ENCODE measurements around the gene FAM163B. TPM values are rescaled to one million over a fixed set of nuclear protein-coding genes. Genes with fewer than 3 reads are reported as not detected.

The FAM163B gene
- total RNA-seq, 2 donors from 2014 or later = not detected

DNA sequence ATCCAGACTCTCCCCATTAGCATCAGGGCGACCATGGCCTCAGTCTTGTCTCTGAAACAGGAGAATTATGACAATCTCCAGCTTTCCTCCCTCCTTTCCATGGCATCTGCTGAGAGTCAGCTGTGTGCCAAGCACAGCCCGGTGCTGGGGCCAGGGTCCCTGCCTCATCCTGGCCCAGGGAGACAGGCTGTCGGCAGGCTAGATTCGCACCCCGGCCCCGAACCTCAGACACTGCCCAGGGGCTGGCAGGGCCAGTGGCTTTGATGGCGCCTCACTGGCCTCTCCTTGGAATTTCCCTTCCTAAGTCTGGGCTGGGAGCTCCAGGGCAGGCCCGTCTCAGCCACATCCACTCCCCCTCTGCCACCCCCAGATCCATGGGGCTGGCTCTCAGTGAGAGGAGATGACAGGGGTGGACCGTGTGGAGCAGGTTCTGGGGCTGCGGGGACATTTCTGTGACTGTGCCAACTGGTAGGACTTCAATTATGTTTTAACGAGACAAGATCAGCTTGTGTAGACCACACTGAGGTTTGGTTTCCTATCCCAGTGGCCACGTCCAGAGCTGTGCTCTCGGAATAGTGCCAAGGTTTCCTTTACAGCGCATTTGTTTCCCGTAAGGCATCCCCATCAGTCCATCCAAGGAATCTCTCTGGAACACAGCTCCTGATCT, 15.5 kb downstream of the FAM163B start:
- WGBS, 2 experiments (ENCODE audit: insufficient coverage in 1 of 2, insufficient read length in 1 of 2) = 90 to 95% methylated on average over 11 to 15 of the region's 15 CpGs
- Histone ChIP-seq H3K4me1 (ENCODE audit: control insufficient read depth, insufficient read depth, low read length) (no peaks in the 10 kb centered on the region), H3K36me3 (ENCODE audit: control insufficient read depth, insufficient read depth, low read length) (no peaks in the 10 kb centered on the region), H3K4me3 (ENCODE audit: low read length) (no peak overlapping the region), H3K27ac (ENCODE audit: low read depth, low read length) (no peak overlapping the region), H3K27me3 (ENCODE audit: control insufficient read depth, insufficient read depth, low read length, poor library complexity, severe bottlenecking) (no peaks in the 10 kb centered on the region), H3K9me3 (ENCODE audit: control insufficient read depth, low read length) (peaks cover 9% of the 10 kb centered on the region), H3K9ac (ENCODE audit: extremely low read depth, low read length, poor library complexity, severe bottlenecking) (no peak overlapping the region)
- H3K27me3 Mint-ChIP-seq (ENCODE audit: insufficient read depth) = peaks cover 12% of the 10 kb centered on the region
- peaks cover 30% of the 10 kb centered on the region for H3K9me3 Mint-ChIP-seq
- H3K36me3 Mint-ChIP-seq (ENCODE audit: low read depth) = no peaks in the 10 kb centered on the region
- no peaks in the 10 kb centered on the region for H3K4me1 Mint-ChIP-seq
- no peak overlapping the region for H3K27ac Mint-ChIP-seq
- no peak overlapping the region for H3K4me3 Mint-ChIP-seq
- no peak for DNase-seq
- TF ChIP-seq, protein P1, sequence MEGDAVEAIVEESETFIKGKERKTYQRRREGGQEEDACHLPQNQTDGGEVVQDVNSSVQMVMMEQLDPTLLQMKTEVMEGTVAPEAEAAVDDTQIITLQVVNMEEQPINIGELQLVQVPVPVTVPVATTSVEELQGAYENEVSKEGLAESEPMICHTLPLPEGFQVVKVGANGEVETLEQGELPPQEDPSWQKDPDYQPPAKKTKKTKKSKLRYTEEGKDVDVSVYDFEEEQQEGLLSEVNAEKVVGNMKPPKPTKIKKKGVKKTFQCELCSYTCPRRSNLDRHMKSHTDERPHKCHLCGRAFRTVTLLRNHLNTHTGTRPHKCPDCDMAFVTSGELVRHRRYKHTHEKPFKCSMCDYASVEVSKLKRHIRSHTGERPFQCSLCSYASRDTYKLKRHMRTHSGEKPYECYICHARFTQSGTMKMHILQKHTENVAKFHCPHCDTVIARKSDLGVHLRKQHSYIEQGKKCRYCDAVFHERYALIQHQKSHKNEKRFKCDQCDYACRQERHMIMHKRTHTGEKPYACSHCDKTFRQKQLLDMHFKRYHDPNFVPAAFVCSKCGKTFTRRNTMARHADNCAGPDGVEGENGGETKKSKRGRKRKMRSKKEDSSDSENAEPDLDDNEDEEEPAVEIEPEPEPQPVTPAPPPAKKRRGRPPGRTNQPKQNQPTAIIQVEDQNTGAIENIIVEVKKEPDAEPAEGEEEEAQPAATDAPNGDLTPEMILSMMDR (conservative IDR thresholded peaks at IDR 0.05) = no peak

DNA sequence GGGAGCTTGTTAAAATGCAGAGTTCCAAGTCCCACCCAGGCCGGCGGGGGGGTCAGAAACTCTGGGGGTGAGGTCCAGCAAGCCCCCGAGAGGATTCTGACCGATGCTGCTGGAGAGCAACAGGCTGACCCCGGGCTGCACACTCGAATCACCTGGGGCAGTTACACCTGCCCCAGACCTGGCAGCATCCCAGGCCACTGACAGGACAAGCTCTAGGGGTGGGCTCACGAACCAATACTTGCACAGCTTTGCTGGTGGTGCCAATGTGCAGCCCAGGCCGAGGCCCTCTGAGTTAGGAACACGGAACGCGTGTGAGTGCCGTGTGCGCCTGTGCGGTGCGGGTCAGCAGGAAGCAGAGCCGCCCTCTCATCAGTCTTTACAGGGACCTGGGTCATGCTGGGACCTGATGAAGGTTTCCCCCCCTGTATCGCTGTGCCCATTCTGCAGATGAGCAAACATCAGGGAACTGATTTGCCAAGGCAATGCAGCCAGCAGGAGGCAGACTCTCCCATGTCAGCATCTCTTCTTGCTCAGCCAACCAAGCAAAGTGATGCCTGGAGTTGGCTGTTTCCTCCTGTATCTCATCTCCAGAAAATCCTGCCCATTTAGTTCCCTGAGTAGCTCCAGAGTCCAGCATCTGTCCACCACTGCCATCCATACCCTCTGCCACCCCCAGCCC, 16.3 kb downstream of the FAM163B start:
- no peak overlapping the region for H3K4me3 ChIP-seq (ENCODE audit: low read length)
- no peak overlapping the region for H3K27ac Mint-ChIP-seq
- no peak overlapping the region for H3K4me3 Mint-ChIP-seq
- no peak overlapping the region for H3K27ac ChIP-seq (ENCODE audit: low read depth, low read length)
- peaks cover 12% of the 10 kb centered on the region for H3K27me3 Mint-ChIP-seq (ENCODE audit: insufficient read depth)
- peaks cover 9% of the 10 kb centered on the region for H3K9me3 ChIP-seq (ENCODE audit: control insufficient read depth, low read length)
- H3K9me3 Mint-ChIP-seq = peaks cover 27% of the 10 kb centered on the region
- H3K9ac ChIP-seq (ENCODE audit: extremely low read depth, low read length, poor library complexity, severe bottlenecking) = no peak overlapping the region
- H3K27me3 ChIP-seq (ENCODE audit: control insufficient read depth, insufficient read depth, low read length, poor library complexity, severe bottlenecking) = no peaks in the 10 kb centered on the region
- 83 to 90% methylated on average over 9 to 17 of the region's 17 CpGs for WGBS, 2 experiments (ENCODE audit: insufficient coverage in 1 of 2, insufficient read length in 1 of 2)
- no peaks in the 10 kb centered on the region for H3K36me3 Mint-ChIP-seq (ENCODE audit: low read depth)
- no peaks in the 10 kb centered on the region for H3K4me1 ChIP-seq (ENCODE audit: control insufficient read depth, insufficient read depth, low read length)
- no peaks in the 10 kb centered on the region for H3K4me1 Mint-ChIP-seq
- H3K36me3 ChIP-seq (ENCODE audit: control insufficient read depth, insufficient read depth, low read length) = no peaks in the 10 kb centered on the region
- DNase-seq = no peak
- TF ChIP-seq, protein P1 (conservative IDR thresholded peaks at IDR 0.05) = peak; percentile 53

DNA sequence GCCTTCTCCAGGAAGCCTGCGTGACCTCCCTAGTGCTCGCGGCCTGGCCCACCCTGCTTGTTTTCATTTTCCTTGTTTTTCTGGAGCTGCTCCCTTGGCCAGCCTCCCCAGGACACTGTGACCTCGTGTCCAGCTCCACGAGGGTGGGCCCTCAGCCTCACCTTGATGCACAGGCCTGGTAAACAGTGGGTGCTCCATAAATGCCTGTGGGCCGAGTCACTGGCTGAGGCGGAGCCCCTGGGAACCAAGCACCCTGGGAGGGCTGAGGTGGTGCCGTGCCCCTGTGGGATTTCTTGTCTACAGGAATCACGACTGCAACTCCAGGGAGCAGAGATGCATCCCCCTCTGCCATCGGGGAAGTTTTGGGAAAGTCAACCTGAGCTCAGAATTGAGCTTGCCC, 17.2 kb downstream of the FAM163B start:
- Histone ChIP-seq H3K9ac (ENCODE audit: extremely low read depth, low read length, poor library complexity, severe bottlenecking) (no peak overlapping the region), H3K36me3 (ENCODE audit: control insufficient read depth, insufficient read depth, low read length) (no peaks in the 10 kb centered on the region)

More for the DNA sequence above, 17.2 kb downstream of the FAM163B start:
- Mint-ChIP-seq H3K4me3 (no peak overlapping the region), H3K36me3 (ENCODE audit: low read depth) (no peaks in the 10 kb centered on the region), H3K27me3 (ENCODE audit: insufficient read depth) (peaks cover 8% of the 10 kb centered on the region), H3K4me1 (no peaks in the 10 kb centered on the region), H3K9me3 (peaks cover 18% of the 10 kb centered on the region), H3K27ac (no peak overlapping the region)
- no peaks in the 10 kb centered on the region for H3K4me1 ChIP-seq (ENCODE audit: control insufficient read depth, insufficient read depth, low read length)
- TF ChIP-seq, protein P1 (conservative IDR thresholded peaks at IDR 0.05) = no peak
- WGBS, 2 experiments (ENCODE audit: insufficient coverage in 1 of 2, insufficient read length in 1 of 2) = 76 to 81% methylated on average over 7 to 10 of the region's 10 CpGs
- peaks cover 4% of the 10 kb centered on the region for H3K9me3 ChIP-seq (ENCODE audit: control insufficient read depth, low read length)
- H3K27me3 ChIP-seq (ENCODE audit: control insufficient read depth, insufficient read depth, low read length, poor library complexity, severe bottlenecking) = no peaks in the 10 kb centered on the region
- no peak overlapping the region for H3K27ac ChIP-seq (ENCODE audit: low read depth, low read length)
- H3K4me3 ChIP-seq (ENCODE audit: low read length) = no peak overlapping the region
- no peak for DNase-seq

All from endodermal cell (in vitro differentiated cells).